ENCODE measurements around the gene FZD10. TPM values are rescaled to one million over a fixed set of nuclear protein-coding genes. Genes with fewer than 3 reads are reported as not detected.
A peak's percentile ranks its signal among the peaks of the same experiment; 100 is the strongest.

Gene FZD10
- total and polyA plus RNA-seq, 10 donors, result 0.02 to 0.20 (median 0.11) TPM; not detected in 5

DNA sequence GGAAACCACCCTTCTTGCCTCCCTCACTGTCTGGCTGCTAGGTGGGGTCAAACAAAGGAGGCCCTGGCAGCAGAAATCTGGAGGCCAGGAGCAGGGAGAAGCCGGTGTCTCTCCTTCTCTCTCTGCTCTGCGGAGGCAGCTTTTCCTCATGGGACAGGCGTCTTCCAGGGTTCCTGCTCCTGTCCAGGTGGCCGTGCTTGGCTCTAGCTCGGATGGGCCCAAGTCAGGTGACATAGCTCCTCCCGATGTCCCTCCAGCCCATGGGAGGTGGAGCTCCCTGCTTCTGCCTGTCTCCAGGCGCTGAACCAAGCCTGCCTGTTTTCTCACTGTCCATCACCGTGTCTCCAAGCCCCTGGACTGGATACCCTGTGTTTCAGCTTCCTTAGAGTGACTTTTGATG, 30.5 kb upstream of the FZD10 start:
- DNase-seq, result no peak
- Histone ChIP-seq H3K27ac (no peak overlapping the region), H3K27me3 (replicated peaks in 1 of 7) (peaks cover 0 to 38% (median 0%) of the 10 kb centered on the region in 7 donors), H3K4me1 (no peaks in the 10 kb centered on the region), H3K9me3 (peaks cover 0 to 20% (median 0%) of the 10 kb centered on the region in 8 donors), H3K4me3 (no peak overlapping the region), H3K36me3 (no peaks in the 10 kb centered on the region)
- intact Hi-C loops (cut with DNase I; ENCODE audit: low total_unique reads), result no loop called here
- TF ChIP-seq POLR2AphosphoS5 (IDR thresholded peaks at IDR 0.05) (no peak), POLR2A (IDR thresholded peaks at IDR 0.05) (no peak)
- TF ChIP-seq, protein P1, sequence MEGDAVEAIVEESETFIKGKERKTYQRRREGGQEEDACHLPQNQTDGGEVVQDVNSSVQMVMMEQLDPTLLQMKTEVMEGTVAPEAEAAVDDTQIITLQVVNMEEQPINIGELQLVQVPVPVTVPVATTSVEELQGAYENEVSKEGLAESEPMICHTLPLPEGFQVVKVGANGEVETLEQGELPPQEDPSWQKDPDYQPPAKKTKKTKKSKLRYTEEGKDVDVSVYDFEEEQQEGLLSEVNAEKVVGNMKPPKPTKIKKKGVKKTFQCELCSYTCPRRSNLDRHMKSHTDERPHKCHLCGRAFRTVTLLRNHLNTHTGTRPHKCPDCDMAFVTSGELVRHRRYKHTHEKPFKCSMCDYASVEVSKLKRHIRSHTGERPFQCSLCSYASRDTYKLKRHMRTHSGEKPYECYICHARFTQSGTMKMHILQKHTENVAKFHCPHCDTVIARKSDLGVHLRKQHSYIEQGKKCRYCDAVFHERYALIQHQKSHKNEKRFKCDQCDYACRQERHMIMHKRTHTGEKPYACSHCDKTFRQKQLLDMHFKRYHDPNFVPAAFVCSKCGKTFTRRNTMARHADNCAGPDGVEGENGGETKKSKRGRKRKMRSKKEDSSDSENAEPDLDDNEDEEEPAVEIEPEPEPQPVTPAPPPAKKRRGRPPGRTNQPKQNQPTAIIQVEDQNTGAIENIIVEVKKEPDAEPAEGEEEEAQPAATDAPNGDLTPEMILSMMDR (IDR thresholded peaks at IDR 0.05 in 8 of 11, conservative IDR thresholded peaks at IDR 0.05 in 3 of 11), result no peak
- WGBS, 5 donors, result 60 to 75% (median 68%) methylated on average over 6 to 8 of the region's 8 CpGs

DNA sequence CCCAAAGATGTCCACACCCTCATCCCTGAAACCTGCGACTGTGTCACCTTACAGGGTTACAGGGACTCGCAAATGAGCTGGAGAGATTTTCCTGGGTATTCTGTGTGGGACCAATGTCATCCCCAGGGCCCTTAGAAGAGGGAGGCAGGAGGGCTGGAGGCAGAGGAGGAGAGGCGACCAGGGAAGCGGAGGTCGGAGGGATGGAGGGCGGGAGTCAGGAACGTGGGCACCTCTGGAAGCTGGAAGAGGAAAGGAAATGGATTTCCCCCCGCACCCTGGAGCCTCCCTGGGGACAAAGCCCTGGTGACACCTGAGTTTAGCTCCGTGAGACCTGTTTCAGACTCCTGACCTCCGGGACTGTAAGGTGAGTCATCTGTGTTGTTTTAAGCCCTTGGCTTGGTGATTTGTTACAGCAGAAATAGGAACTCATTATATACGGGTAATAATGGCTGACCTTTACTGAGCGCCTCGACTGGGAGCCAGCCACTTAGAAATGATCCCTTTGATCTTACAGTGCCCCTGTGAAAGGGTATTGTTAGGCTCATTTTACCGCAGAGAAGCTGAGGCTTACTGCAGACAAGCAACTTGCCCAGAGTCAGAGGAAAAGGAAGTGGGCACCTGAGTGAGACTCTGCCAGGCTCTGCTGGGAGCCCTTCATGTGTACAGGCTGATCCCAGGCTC, 29.3 kb upstream of the FZD10 start:
- Histone ChIP-seq H3K36me3 (no peaks in the 10 kb centered on the region), H3K27me3 (replicated peaks in 1 of 7) (peaks cover 0 to 45% (median 0%) of the 10 kb centered on the region in 7 donors), H3K9me3 (peaks cover 0 to 15% (median 0%) of the 10 kb centered on the region in 8 donors), H3K27ac (no peak overlapping the region), H3K4me3 (no peak overlapping the region), H3K4me1 (no peaks in the 10 kb centered on the region)
- intact Hi-C loops (cut with DNase I; ENCODE audit: low total_unique reads), result no loop called here
- no peak for DNase-seq
- TF ChIP-seq, protein P1 (IDR thresholded peaks at IDR 0.05 in 8 of 11, conservative IDR thresholded peaks at IDR 0.05 in 3 of 11), result no peak
- no peak for TF ChIP-seq POLR2A (IDR thresholded peaks at IDR 0.05)
- TF ChIP-seq POLR2AphosphoS5 (IDR thresholded peaks at IDR 0.05), result no peak
- WGBS, 5 donors, result 57 to 67% (median 62%) methylated on average over 14 of the region's 14 CpGs

DNA sequence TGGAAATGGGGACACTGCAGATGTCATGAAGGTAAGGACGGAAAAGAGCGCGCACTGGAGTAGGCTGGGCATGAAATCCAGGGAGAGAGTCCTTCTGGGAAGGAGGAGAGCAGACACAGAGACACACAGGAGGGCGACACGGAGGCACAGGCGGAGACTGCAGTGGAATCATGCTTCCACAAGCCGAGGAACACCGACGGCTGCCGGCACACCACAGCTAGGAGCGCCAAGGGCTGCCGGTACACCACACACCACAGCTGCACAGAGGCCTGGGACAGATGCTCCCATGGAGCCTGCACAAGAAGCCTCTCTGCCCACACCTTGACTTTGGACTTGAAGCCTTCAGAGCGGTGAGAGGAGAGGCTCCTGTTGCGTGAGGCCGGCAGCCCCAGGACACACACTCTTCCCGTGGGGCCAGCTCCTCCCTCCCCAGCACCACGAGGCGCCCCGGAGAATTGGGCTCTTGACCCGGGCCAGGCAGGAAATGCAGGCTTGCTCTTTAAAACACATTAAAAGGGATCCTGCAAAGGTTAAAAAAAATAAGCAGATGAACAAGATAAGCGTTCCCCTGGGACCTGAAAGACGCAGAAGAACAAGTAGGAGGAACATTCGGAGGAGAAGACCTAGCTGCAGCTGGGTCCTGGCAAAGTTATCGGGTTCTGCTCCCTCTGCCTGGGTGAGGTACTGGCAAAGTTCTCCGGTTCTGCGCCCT, 28.3 kb upstream of the FZD10 start:
- H3K36me3 ChIP-seq, result no peaks in the 10 kb centered on the region
- no peak overlapping the region for H3K27ac ChIP-seq
- 57 to 69% (median 63%) methylated on average over 24 to 26 of the region's 26 CpGs for WGBS, 5 donors
- no peaks in the 10 kb centered on the region for H3K4me1 ChIP-seq
- TF ChIP-seq POLR2AphosphoS5 (IDR thresholded peaks at IDR 0.05), result no peak
- TF ChIP-seq, protein P1 (IDR thresholded peaks at IDR 0.05 in 8 of 11, conservative IDR thresholded peaks at IDR 0.05 in 3 of 11), result no peak
- no peak for TF ChIP-seq POLR2A (IDR thresholded peaks at IDR 0.05)
- peaks cover 0 to 7% (median 0%) of the 10 kb centered on the region in 8 donors for H3K9me3 ChIP-seq
- intact Hi-C loops (cut with DNase I; ENCODE audit: low total_unique reads), result no loop called here
- no peak for DNase-seq
- no peak overlapping the region for H3K4me3 ChIP-seq
- peaks cover 0 to 45% (median 0%) of the 10 kb centered on the region in 7 donors for H3K27me3 ChIP-seq (replicated peaks in 1 of 7)

DNA sequence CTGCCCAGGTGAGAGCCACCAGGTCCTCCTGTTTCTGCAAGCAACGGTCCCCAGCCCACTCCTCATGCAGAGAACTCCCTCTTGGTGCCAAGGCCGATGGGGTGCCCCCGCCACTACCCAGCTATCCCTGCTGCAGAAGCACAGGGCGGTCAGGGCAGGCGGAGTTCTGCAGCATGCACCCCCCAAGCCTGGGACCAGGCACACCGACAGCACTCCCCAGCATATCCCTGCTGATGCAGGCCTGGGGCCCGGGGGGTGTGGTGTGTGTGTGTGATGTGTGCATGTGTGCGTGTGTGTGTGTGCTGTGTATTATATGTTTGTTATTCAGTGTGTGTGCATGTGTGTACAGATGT, 27.7 kb upstream of the FZD10 start:
- 76 to 90% (median 80%) methylated on average over 4 to 8 of the region's 8 CpGs for WGBS, 5 donors
- Histone ChIP-seq H3K9me3 (peaks cover 0 to 2% (median 0%) of the 10 kb centered on the region in 8 donors), H3K27ac (no peak overlapping the region), H3K4me1 (no peaks in the 10 kb centered on the region), H3K27me3 (replicated peaks in 1 of 7) (peaks cover 0 to 45% (median 0%) of the 10 kb centered on the region in 7 donors), H3K36me3 (no peaks in the 10 kb centered on the region), H3K4me3 (no peak overlapping the region)
- DNase-seq, result peak; percentile 56
- intact Hi-C loops (cut with DNase I; ENCODE audit: low total_unique reads), result no loop called here
- no peak for TF ChIP-seq POLR2A (IDR thresholded peaks at IDR 0.05)

All from spleen (tissue), 11 donors.